ENCODE data around the gene C1orf52. TPM values are rescaled to one million over a fixed set of nuclear protein-coding genes. Genes with fewer than 3 reads are reported as not detected.

The C1orf52 gene
- total and polyA plus RNA-seq, 2 of the 13 experiments (the other 11 are each of a cell fraction or from before 2014, with no cell fraction given), result 19.4 to 27.4 TPM

DNA sequence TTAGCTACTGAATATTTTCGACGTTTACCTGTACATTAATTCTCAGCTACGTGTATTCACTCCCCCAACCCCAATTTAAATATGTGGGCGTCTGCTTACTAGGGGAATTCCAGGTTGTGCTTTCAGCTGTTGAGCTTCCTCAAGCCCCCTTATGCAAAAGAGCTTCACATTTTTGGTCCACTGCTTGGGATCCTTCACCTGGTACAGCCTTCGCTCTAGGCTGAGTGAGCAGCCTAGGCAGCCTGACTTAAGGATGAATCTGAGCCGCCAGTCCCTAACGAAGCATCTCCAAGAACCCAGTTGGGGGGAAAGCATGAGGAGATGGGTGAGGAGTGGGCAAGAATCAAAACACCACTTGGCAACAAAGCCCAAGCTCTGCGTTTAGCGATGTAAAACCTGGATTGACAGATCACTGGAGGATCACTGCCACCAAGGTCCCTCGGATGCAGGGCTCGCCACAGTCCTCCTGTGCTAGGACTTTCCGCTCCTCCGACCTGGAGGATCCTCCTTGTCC lies 16.3 kb upstream of the C1orf52 start (continued):
- no peak for TF ChIP-seq SNAI1 (CRISPR knock-in tag; IDR thresholded peaks at IDR 0.05; ENCODE audit: borderline replicate concordance)
- peak; percentile 33; the same call in 1 of the 2 replicates for TF ChIP-seq ZNF746 (CRISPR knock-in tag; IDR thresholded peaks at IDR 0.05)
- TF ChIP-seq DMAP1 (CRISPR knock-in tag; IDR thresholded peaks at IDR 0.05), result no peak
- peak; percentile 17; the same call in 1 of the 2 replicates for TF ChIP-seq ZNF782 (CRISPR knock-in tag; IDR thresholded peaks at IDR 0.05; ENCODE audit: borderline replicate concordance)
- TF ChIP-seq MIER3 (CRISPR knock-in tag; IDR thresholded peaks at IDR 0.05; ENCODE audit: borderline replicate concordance), result 0 out of 2 replicates have a peak, but pooled peaks have one; percentile 13
- TF ChIP-seq ZNF430 (CRISPR knock-in tag; IDR thresholded peaks at IDR 0.05), result no peak
- 0 out of 2 replicates have a peak, but pooled peaks have one; percentile 38 for TF ChIP-seq ZNF670 (CRISPR knock-in tag; IDR thresholded peaks at IDR 0.05; ENCODE audit: borderline replicate concordance)
- peak; percentile 2; the same call in 1 of the 2 replicates for TF ChIP-seq ZNF441 (CRISPR knock-in tag; IDR thresholded peaks at IDR 0.05; ENCODE audit: borderline replicate concordance)

DNA sequence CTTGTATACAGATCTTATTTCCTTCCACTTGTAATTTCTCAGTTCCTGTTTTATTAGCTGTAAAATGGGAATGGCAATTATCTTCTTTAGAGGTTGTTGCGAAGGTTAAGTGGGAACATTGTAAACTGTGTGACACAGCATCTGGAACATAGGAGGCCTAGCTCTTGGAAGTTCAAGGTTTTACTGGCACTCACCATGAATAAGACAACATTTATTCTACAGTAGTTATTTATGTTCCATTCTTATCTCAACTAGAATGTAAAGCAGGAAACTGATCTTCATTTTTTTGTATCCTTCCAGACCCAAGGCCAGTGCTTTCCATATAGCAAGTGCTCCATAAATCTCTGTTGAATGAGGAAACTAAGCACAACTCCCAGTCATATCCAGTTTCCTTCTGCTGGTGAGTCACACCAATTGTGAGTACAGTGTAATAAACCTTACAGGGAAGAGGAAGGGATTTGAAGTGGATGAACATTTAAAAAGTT lies 15.5 kb upstream of the C1orf52 start:
- in situ Hi-C loops (cut with HindIII; ENCODE audit: extremely low pct_ligation_motif_present, low pct_unique_long_range_greater_than_20kb), result no loop called here
- WGBS (ENCODE audit: low lambda C conversion rate), result 74% methylated on average over 1 of the region's 1 CpG
- peak; percentile 29 for DNase-seq (ENCODE audit: low spot score)
- Histone ChIP-seq H2AFZ (ENCODE audit: low read length) (no peak overlapping the region), H3K4me3 (replicated peaks in 1 of 3; ENCODE audit: insufficient read depth in 1 of 3, low read depth in 2 of 3, low read length in 3 of 3) (peak overlapping the region; percentile 87 to 100 (median 89); a peak in 5 of 6 replicates), H4K20me1 (ENCODE audit: insufficient read depth, low read length) (0 out of 2 replicates have a peak, but pooled peaks cover 5% of the 10 kb centered on the region), H3K4me1 (ENCODE audit: insufficient read depth, low read length) (peaks cover 75% of the 10 kb centered on the region), H3K36me3 (replicated peaks in 1 of 2; ENCODE audit: control insufficient read depth in 1 of 2, insufficient read depth in 2 of 2, low read length in 2 of 2) (peaks cover 3 to 15% of the 10 kb centered on the region in 2 experiments), H3K9me3 (ENCODE audit: low read length) (no peaks in the 10 kb centered on the region), H3K79me2 (ENCODE audit: insufficient read depth, low read length) (peaks cover 41% of the 10 kb centered on the region), H3K4me2 (ENCODE audit: low read depth, low read length) (peak overlapping the region; percentile 84), H3K27ac (ENCODE audit: extremely low read length, insufficient read depth, low read length) (peak overlapping the region; percentile 83), H3K9ac (ENCODE audit: insufficient read depth, low read depth, low read length) (peak overlapping the region; percentile 95), H3K27me3 (ENCODE audit: control insufficient read depth in 1 of 2, insufficient read depth in 2 of 2, low read length in 2 of 2) (no peaks in the 10 kb centered on the region; a peak in 1 of 5 replicates)
- TF ChIP-seq RBFOX2 (IDR thresholded peaks at IDR 0.05; ENCODE audit: low read depth, low read length), result peak; percentile 29; the same call in 1 of the 2 replicates
- TF ChIP-seq, protein P1, sequence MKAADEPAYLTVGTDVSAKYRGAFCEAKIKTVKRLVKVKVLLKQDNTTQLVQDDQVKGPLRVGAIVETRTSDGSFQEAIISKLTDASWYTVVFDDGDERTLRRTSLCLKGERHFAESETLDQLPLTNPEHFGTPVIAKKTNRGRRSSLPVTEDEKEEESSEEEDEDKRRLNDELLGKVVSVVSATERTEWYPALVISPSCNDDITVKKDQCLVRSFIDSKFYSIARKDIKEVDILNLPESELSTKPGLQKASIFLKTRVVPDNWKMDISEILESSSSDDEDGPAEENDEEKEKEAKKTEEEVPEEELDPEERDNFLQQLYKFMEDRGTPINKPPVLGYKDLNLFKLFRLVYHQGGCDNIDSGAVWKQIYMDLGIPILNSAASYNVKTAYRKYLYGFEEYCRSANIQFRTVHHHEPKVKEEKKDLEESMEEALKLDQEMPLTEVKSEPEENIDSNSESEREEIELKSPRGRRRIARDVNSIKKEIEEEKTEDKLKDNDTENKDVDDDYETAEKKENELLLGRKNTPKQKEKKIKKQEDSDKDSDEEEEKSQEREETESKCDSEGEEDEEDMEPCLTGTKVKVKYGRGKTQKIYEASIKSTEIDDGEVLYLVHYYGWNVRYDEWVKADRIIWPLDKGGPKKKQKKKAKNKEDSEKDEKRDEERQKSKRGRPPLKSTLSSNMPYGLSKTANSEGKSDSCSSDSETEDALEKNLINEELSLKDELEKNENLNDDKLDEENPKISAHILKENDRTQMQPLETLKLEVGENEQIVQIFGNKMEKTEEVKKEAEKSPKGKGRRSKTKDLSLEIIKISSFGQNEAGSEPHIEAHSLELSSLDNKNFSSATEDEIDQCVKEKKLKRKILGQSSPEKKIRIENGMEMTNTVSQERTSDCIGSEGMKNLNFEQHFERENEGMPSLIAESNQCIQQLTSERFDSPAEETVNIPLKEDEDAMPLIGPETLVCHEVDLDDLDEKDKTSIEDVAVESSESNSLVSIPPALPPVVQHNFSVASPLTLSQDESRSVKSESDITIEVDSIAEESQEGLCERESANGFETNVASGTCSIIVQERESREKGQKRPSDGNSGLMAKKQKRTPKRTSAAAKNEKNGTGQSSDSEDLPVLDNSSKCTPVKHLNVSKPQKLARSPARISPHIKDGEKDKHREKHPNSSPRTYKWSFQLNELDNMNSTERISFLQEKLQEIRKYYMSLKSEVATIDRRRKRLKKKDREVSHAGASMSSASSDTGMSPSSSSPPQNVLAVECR (CRISPR knock-in tag; IDR thresholded peaks at IDR 0.05; ENCODE audit: borderline replicate concordance), result no peak
- POLR2A ChIA-PET, result interaction anchor here (1.7 to 2.9 kb wide), 3 partner anchors 10 to 333 kb away, joined by 6 to 37 read pairs (median 12); partner anchors contain the start of gene C1orf52
- FAIRE-seq, result no peak
- intact Hi-C loops (cut with micrococcal nuclease; ENCODE audit: unreplicated experiment), result no loop called here
- CTCF ChIA-PET (ENCODE audit: low intra/inter-chr PET ratio, low total read pairs), result no interaction called here
- BruUV-seq (replicated peaks), result TSS peak; percentile 58
- no peak for ATAC-seq

Measured in HepG2 (cell line).